ENCODE data around the gene TK2. TPM values are rescaled to one million over a fixed set of nuclear protein-coding genes. Genes with fewer than 3 reads are reported as not detected.
"Not testable (repeated sequence)": the region's sequence is repeated elsewhere in the genome, so short reads cannot be mapped to it uniquely, and the experiment has no call there.

The TK2 gene
- total RNA-seq, 1 donor from 2014 or later, result 36.1 TPM

GRCh38 chr16:66503030-66503429 lies 46.9 kb downstream of the TK2 start:
- Histone ChIP-seq H3K36me3 (no peaks in the 10 kb centered on the region), H3K27ac (peak overlapping the region; percentile 31), H3K27me3 (no peaks in the 10 kb centered on the region), H3K4me1 (peaks cover 29% of the 10 kb centered on the region), H3K9me3 (no peaks in the 10 kb centered on the region), H3K4me3 (no peak overlapping the region)
- no peak for TF ChIP-seq CTCF (IDR thresholded peaks at IDR 0.05)
- intact Hi-C loops (cut with DNase I), result no loop called here
- peak; percentile 67 for ATAC-seq
- DNase-seq, result no peak

GRCh38 chr16:66502020-66502913 lies 47.7 kb downstream of the TK2 start:
- Histone ChIP-seq H3K4me3 (no peak overlapping the region), H3K9me3 (no peaks in the 10 kb centered on the region), H3K36me3 (no peaks in the 10 kb centered on the region), H3K4me1 (peaks cover 23% of the 10 kb centered on the region), H3K27ac (peak overlapping the region; percentile 31), H3K27me3 (no peaks in the 10 kb centered on the region)
- TF ChIP-seq CTCF (IDR thresholded peaks at IDR 0.05), result no peak
- DNase-seq (peak; percentile 87), ATAC-seq (peak; percentile 95)
- intact Hi-C loops (cut with DNase I), result no loop called here

- H3K4me1 ChIP-seq, result peaks cover 23% of the 10 kb centered on the region
- intact Hi-C loops (cut with DNase I); DNase-seq; ATAC-seq; H3K27ac ChIP-seq; H3K9me3 ChIP-seq; H3K27me3 ChIP-seq; H3K36me3 ChIP-seq; H3K4me3 ChIP-seq: not testable (repeated sequence)
Measured at GRCh38 chr16:66501563-66501962, 48.4 kb downstream of the TK2 start.

GRCh38 chr16:66497921-66498320 lies 52.0 kb downstream of the TK2 start:
- intact Hi-C loops (cut with DNase I); H3K9me3 ChIP-seq; H3K4me1 ChIP-seq; H3K27ac ChIP-seq; DNase-seq; ATAC-seq; H3K36me3 ChIP-seq; H3K4me3 ChIP-seq; H3K27me3 ChIP-seq: not testable (repeated sequence)

GRCh38 chr16:66496226-66496625 lies 53.7 kb downstream of the TK2 start:
- ATAC-seq; intact Hi-C loops (cut with DNase I): not testable (repeated sequence)

GRCh38 chr16:66495440-66495839 lies 54.5 kb downstream of the TK2 start:
- H3K36me3 ChIP-seq, result no peaks in the 10 kb centered on the region
- H3K27me3 ChIP-seq, result no peaks in the 10 kb centered on the region
- intact Hi-C loops (cut with DNase I), result no loop called here
- no peak for ATAC-seq
- no peak overlapping the region for H3K4me3 ChIP-seq
- no peaks in the 10 kb centered on the region for H3K9me3 ChIP-seq
- no peak for TF ChIP-seq CTCF (IDR thresholded peaks at IDR 0.05)
- DNase-seq, result no peak
- no peak overlapping the region for H3K27ac ChIP-seq
- H3K4me1 ChIP-seq, result no peaks in the 10 kb centered on the region

More at GRCh38 chr16:66496226-66496625, 53.7 kb downstream of the TK2 start:
- not testable (repeated sequence) for H3K4me1 ChIP-seq, DNase-seq, H3K36me3 ChIP-seq, H3K4me3 ChIP-seq, H3K27ac ChIP-seq, H3K27me3 ChIP-seq, H3K9me3 ChIP-seq

- Histone ChIP-seq H3K4me3 (no peak overlapping the region), H3K27ac (no peak overlapping the region), H3K4me1 (no peaks in the 10 kb centered on the region), H3K9me3 (no peaks in the 10 kb centered on the region), H3K27me3 (no peaks in the 10 kb centered on the region), H3K36me3 (no peaks in the 10 kb centered on the region)
- ATAC-seq, result no peak
- no peak for DNase-seq
- no peak for TF ChIP-seq CTCF (IDR thresholded peaks at IDR 0.05)
- intact Hi-C loops (cut with DNase I), result no loop called here
Measured at GRCh38 chr16:66494916-66495315, 55.0 kb downstream of the TK2 start.
